ENCODE measurements around the gene VCL. TPM values are rescaled to one million over a fixed set of nuclear protein-coding genes. Genes with fewer than 3 reads are reported as not detected.

Gene VCL
- total RNA-seq, 1 experiment from 2014 or later, result 291 TPM

DNA sequence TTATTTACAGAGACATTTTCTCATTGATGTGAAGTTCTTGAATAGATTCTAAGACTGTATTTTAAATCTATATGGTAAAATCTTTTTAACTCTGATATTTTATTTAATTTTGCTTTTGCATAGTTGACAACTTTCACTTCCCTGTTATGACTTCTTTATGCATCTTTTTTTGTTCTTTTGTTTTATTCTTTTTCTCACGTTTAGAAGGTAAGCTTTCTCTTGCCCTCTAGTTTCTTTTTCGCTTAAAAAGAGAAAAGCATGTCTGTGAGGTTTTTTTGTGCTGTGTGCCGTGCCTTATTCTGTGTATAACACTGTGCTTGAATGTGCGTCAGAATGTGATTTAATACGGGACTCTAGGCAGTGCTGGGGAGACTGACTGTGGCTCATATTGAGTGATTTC lies 78.0 kb downstream of the VCL start:
- Mint-ChIP-seq H3K27me3 (ENCODE audit: low read depth) (no peaks in the 10 kb centered on the region), H3K4me1 (peaks cover 51 to 57% of the 10 kb centered on the region in 2 experiments), H3K9me3 (no peaks in the 10 kb centered on the region), H3K36me3 (ENCODE audit: insufficient read depth in 1 of 3, low read depth in 3 of 3) (peaks cover 25 to 60% (median 43%) of the 10 kb centered on the region in 3 experiments; a peak in 6 of 7 replicates), H3K27ac (peak overlapping the region in 2 of 3 experiments; percentile 41 to 90; a peak in 3 of 7 replicates), H3K4me3 (no peak overlapping the region)
- Histone ChIP-seq H3K23ac (ENCODE audit: insufficient read length, low read depth, low read length) (no peak overlapping the region), H4K5ac (ENCODE audit: insufficient read length, low read depth, low read length) (no peak overlapping the region), H3K18ac (ENCODE audit: insufficient read length, low read depth, low read length) (no peak overlapping the region), H3K9me3 (ENCODE audit: control insufficient read depth, low read depth, low read length) (no peaks in the 10 kb centered on the region), H2BK120ac (ENCODE audit: low read depth, low read length, poor library complexity, severe bottlenecking) (no peak overlapping the region), H3K27ac (ENCODE audit: insufficient read length, low read depth, low read length) (peak overlapping the region; percentile 10), H2BK20ac (ENCODE audit: low read depth, low read length, poor library complexity, severe bottlenecking) (no peak overlapping the region), H3K4me1 (ENCODE audit: insufficient read depth, low read length) (peaks cover 12% of the 10 kb centered on the region; the same call in 1 of the 2 replicates), H2BK12ac (ENCODE audit: insufficient read length, low read depth, low read length) (no peak overlapping the region), H2AFZ (ENCODE audit: low read length) (no peak overlapping the region), H3K27me3 (ENCODE audit: insufficient read depth, low read length) (no peaks in the 10 kb centered on the region), H2BK15ac (ENCODE audit: low read depth, low read length) (no peak overlapping the region), H3K23me2 (ENCODE audit: insufficient read length, low read depth, low read length, poor library complexity, severe bottlenecking) (no peaks in the 10 kb centered on the region), H3K14ac (ENCODE audit: insufficient read depth, low read length) (no peak overlapping the region), H3K56ac (ENCODE audit: insufficient read length, low read depth, low read length) (no peak overlapping the region), H3K79me2 (ENCODE audit: insufficient read depth, low read length) (no peaks in the 10 kb centered on the region), H3K4me2 (ENCODE audit: insufficient read depth, insufficient read length, low read length) (no peak overlapping the region), H2AK5ac (ENCODE audit: insufficient read length, low read length) (no peak overlapping the region), H3K4ac (ENCODE audit: low read depth, low read length) (no peak overlapping the region), H2BK5ac (ENCODE audit: insufficient read length, low read length) (no peak overlapping the region), H4K91ac (ENCODE audit: insufficient read length, low read depth, low read length) (no peak overlapping the region), H4K8ac (replicated peaks; ENCODE audit: insufficient read length, low read depth, low read length) (no peak overlapping the region), H3K79me1 (ENCODE audit: insufficient read depth, low read depth, low read length, poor library complexity, severe bottlenecking) (no peaks in the 10 kb centered on the region), H3T11ph (ENCODE audit: low read length) (no peak overlapping the region), H3K9ac (ENCODE audit: extremely low read depth, insufficient read length, low read length) (no peak overlapping the region), H4K20me1 (ENCODE audit: control insufficient read depth, insufficient read depth, insufficient read length) (no peaks in the 10 kb centered on the region)
- WGBS (ENCODE audit: extremely low coverage, insufficient read length, low lambda C conversion rate), result no CpG with 5 or more reads among the region's 5 CpGs
- DNase-seq, result no peak
- TF ChIP-seq CTCF (conservative IDR thresholded peaks at IDR 0.05), result no peak

Data from H9 (cell line).